H1 (cell line): Measurements from ENCODE around the gene NKD2. TPM values are rescaled to one million over a fixed set of nuclear protein-coding genes. Genes with fewer than 3 reads are reported as not detected.

ENCODE experiments used
- CTCF ChIA-PET: fragments of 300-600 bp; sonication (Branson Sonifier 250); formaldehyde crosslinking; loops from one replicate; lab custom pipeline; 2021; ENCODE audit not compliant: partially characterized antibody; lab: Charles Lee
- POLR2A ChIA-PET: fragments of 300-600 bp; sonication (Branson Sonifier 250); formaldehyde crosslinking; loops from one replicate; lab custom pipeline; 2021; ENCODE audit warnings: inconsistent platforms; ENCODE audit not compliant: partially characterized antibody; lab: Charles Lee
- DNase-seq, 2 experiments: peaks; one replicate each; pipeline versions ENCODE4 v3.0.0 to v3.0.0-alpha.2; 2010 to 2022; ENCODE audit warnings: low spot score in 2 of 2, low read depth in 1 of 2, mixed read lengths in 1 of 2
- FAIRE-seq: peaks from 2 replicates; lab custom pipeline; 2011; peaks lifted over from hg19 to GRCh38; lab: Jason Lieb, UNC
- H2AFZ ChIP-seq: 2 replicates; pipeline ENCODE4 v1.8.1; 2012; ENCODE audit warnings: low read length, inconsistent platforms
- H2AK5ac ChIP-seq: 2 replicates; pipeline ENCODE4 v1.6.1; 2013; ENCODE audit warnings: low read depth, low read length
- H2BK120ac ChIP-seq: replicated peaks from 2 replicates; pipeline ENCODE3; 2013; ENCODE audit warnings: low read depth, low read length, inconsistent platforms
- H2BK12ac ChIP-seq: 2 replicates; pipeline ENCODE4 v1.6.1; 2013; ENCODE audit warnings: low read depth, low read length
- H2BK15ac ChIP-seq: 2 replicates; pipeline ENCODE4 v1.6.1; 2013; ENCODE audit warnings: low read length
- H2BK20ac ChIP-seq: 2 replicates; pipeline ENCODE4 v1.6.1; 2013; ENCODE audit warnings: low read length
- H2BK5ac ChIP-seq: 2 replicates; pipeline ENCODE4 v1.6.1; 2013; ENCODE audit warnings: low read depth, low read length
- H3K14ac ChIP-seq: 2 replicates; pipeline ENCODE4 v1.6.1; 2013; ENCODE audit warnings: inconsistent platforms; ENCODE audit not compliant: insufficient read length
- H3K18ac ChIP-seq: 2 replicates; pipeline ENCODE4 v1.6.1; 2013; ENCODE audit warnings: low read length; ENCODE audit errors: extremely low read depth
- H3K23ac ChIP-seq: 2 replicates; pipeline ENCODE4 v1.6.1; 2013; ENCODE audit warnings: inconsistent platforms; ENCODE audit not compliant: insufficient read length
- H3K23me2 ChIP-seq: 2 replicates; pipeline ENCODE4 v1.6.1; 2013; ENCODE audit warnings: low read depth, low read length
- H3K27ac ChIP-seq: 2 replicates; pipeline ENCODE4 v1.6.1; 2011; ENCODE audit warnings: low read depth, low read length, inconsistent platforms
- H3K27me3 ChIP-seq, 4 experiments: replicated peaks in 1 of 4; 1 replicate in 1 of 4; 2 replicates in 3 of 4; pipeline versions ENCODE4 v1.6.1 to v1.8.1; 2011 to 2013; ENCODE audit warnings: low read length in 3 of 4, mild to moderate bottlenecking in 3 of 4, inconsistent platforms in 2 of 4, mixed read lengths in 2 of 4, moderate library complexity in 1 of 4; ENCODE audit not compliant: control insufficient read depth in 3 of 4, insufficient read depth in 3 of 4; ENCODE audit errors: extremely low read depth in 1 of 4
- H3K36me3 ChIP-seq, 4 experiments: 2 replicates each; pipeline versions ENCODE4 v1.6.1 to v1.8.1; 2011 to 2013; ENCODE audit warnings: mild to moderate bottlenecking in 4 of 4, low read length in 3 of 4, moderate library complexity in 2 of 4, control low read depth in 1 of 4, inconsistent platforms in 1 of 4; ENCODE audit not compliant: insufficient read depth in 4 of 4, control insufficient read depth in 2 of 4
- H3K4ac ChIP-seq: replicated peaks from 2 replicates; pipeline ENCODE3; 2013; ENCODE audit warnings: low read length, low read depth, mixed read lengths, inconsistent platforms; ENCODE audit not compliant: insufficient read length
- H3K4me1 ChIP-seq, 4 experiments: replicated peaks in 1 of 4; 1 replicate in 1 of 4; 2 replicates in 3 of 4; pipeline versions ENCODE4 v1.6.1 to v1.8.1; 2011 to 2013; ENCODE audit warnings: low read length in 3 of 4, inconsistent platforms in 2 of 4, mixed read lengths in 1 of 4; ENCODE audit not compliant: insufficient read depth in 4 of 4, control insufficient read depth in 3 of 4
- H3K4me2 ChIP-seq, 2 experiments: 2 replicates each; pipeline versions ENCODE4 v1.6.1 to v1.8.1; 2011 to 2013; ENCODE audit warnings: low read depth in 2 of 2, low read length in 2 of 2, control low read depth in 1 of 2, inconsistent platforms in 1 of 2, mild to moderate bottlenecking in 1 of 2; ENCODE audit not compliant: insufficient read depth in 1 of 2
- H3K4me3 ChIP-seq, 4 experiments: fragments of 200-600, 300-600 bp in 1 of 4; sonication (generic), shearing (Covaris generic), sonication (Bioruptor Twin) in 1 of 4; 2 replicates each; pipeline versions ENCODE4 v1.5.1 to v1.8.1; 2011 to 2016; ENCODE audit warnings: low read length in 4 of 4, low read depth in 3 of 4, control low read depth in 2 of 4, inconsistent platforms in 2 of 4, mild to moderate bottlenecking in 2 of 4, mixed read lengths in 1 of 4, moderate library complexity in 1 of 4; ENCODE audit not compliant: insufficient read depth in 2 of 4; ENCODE audit errors: extremely low read depth in 1 of 4
- H3K56ac ChIP-seq: replicated peaks from 2 replicates; pipeline ENCODE3; 2013; ENCODE audit warnings: low read depth, mild to moderate bottlenecking, mixed read lengths, low read length, inconsistent platforms; ENCODE audit not compliant: insufficient read length
- H3K79me1 ChIP-seq: 2 replicates; pipeline ENCODE4 v1.6.1; 2013; ENCODE audit warnings: low read depth, low read length, control low read depth
- H3K79me2 ChIP-seq, 2 experiments: 2 replicates each; pipeline versions ENCODE4 v1.6.1 to v1.8.1; 2012 to 2013; ENCODE audit warnings: low read length in 2 of 2, mild to moderate bottlenecking in 2 of 2, inconsistent platforms in 1 of 2; ENCODE audit not compliant: insufficient read depth in 2 of 2, control insufficient read depth in 1 of 2
- H3K9ac ChIP-seq, 4 experiments: replicated peaks in 1 of 4; 1 replicate in 1 of 4; 2 replicates in 3 of 4; pipeline versions ENCODE4 v1.6.1 to v1.8.1; 2011 to 2013; ENCODE audit warnings: low read depth in 3 of 4, low read length in 3 of 4, control low read depth in 2 of 4, mild to moderate bottlenecking in 2 of 4, moderate library complexity in 2 of 4, inconsistent platforms in 1 of 4; ENCODE audit errors: extremely low read depth in 1 of 4
- H3K9me3 ChIP-seq, 2 experiments: 2 replicates each; pipeline versions ENCODE4 v1.6.1 to v1.8.1; 2012 to 2013; ENCODE audit warnings: mild to moderate bottlenecking in 2 of 2, moderate library complexity in 2 of 2, control low read depth in 1 of 2, inconsistent platforms in 1 of 2, low read depth in 1 of 2, low read length in 1 of 2, mixed read lengths in 1 of 2; ENCODE audit not compliant: insufficient read depth in 2 of 2
- H4K20me1 ChIP-seq, 2 experiments: replicated peaks in 1 of 2; 2 replicates each; pipeline versions ENCODE3 to v1.8.1; 2011 to 2013; ENCODE audit warnings: inconsistent platforms in 2 of 2, low read length in 2 of 2, mild to moderate bottlenecking in 1 of 2; ENCODE audit not compliant: insufficient read depth in 2 of 2, control insufficient read depth in 1 of 2
- H4K5ac ChIP-seq: 2 replicates; pipeline ENCODE4 v1.6.1; 2013; ENCODE audit warnings: low read length, low read depth, mixed read lengths, inconsistent platforms; ENCODE audit not compliant: insufficient read length
- H4K8ac ChIP-seq: 2 replicates; pipeline ENCODE4 v1.8.0; 2013; ENCODE audit warnings: mild to moderate bottlenecking, moderate library complexity, low read length, inconsistent platforms; ENCODE audit not compliant: insufficient read depth; ENCODE audit errors: extremely low read depth
- H4K91ac ChIP-seq: replicated peaks from 2 replicates; pipeline ENCODE3; 2013; ENCODE audit warnings: low read length, mixed read lengths, inconsistent platforms; ENCODE audit not compliant: insufficient read length
- ATF2 ChIP-seq: IDR thresholded peaks from 2 replicates; pipeline ENCODE4 v1.6.1; 2012; ENCODE audit warnings: low read length, inconsistent platforms
- ATF3 ChIP-seq: IDR thresholded peaks from 2 replicates; pipeline ENCODE4 v1.6.1; 2011; ENCODE audit warnings: low read depth, mild to moderate bottlenecking, low read length; ENCODE audit not compliant: insufficient read depth
- SAP30 ChIP-seq: fragments of 300-600 bp; sonication (generic); IDR thresholded peaks from 2 replicates; pipeline ENCODE4 v1.7.1; 2012; ENCODE audit warnings: low read length, moderate library complexity, mild to moderate bottlenecking, inconsistent platforms; ENCODE audit not compliant: insufficient read depth, insufficient replicate concordance
- WGBS, 2 experiments: shearing (Covaris generic) in 1 of 2; methylation state at CpG; one replicate each; pipeline versions ENCODE4 v1.1.6 to v1.1.7; 2013 to 2015; ENCODE audit warnings: low lambda C conversion rate in 2 of 2, mixed read lengths in 2 of 2, inconsistent platforms in 1 of 2, low coverage in 1 of 2, missing lambda C conversion rate in 1 of 2; ENCODE audit not compliant: insufficient replicate concordance in 2 of 2, insufficient coverage in 1 of 2, insufficient read length in 1 of 2; ENCODE audit errors: extremely low coverage in 1 of 2, missing lambda C conversion rate in 1 of 2; 5-methylcytosine and 5-hydroxymethylcytosine counted together
- polyA plus RNA-seq, 7 experiments: library from polyadenylated mRNA; depleted of rRNA in 3 of 7; stranded (reverse) in 5 of 7; unstranded in 2 of 7; fragments of >200 nt in 5 of 7; fragments of 200-250 nt in 2 of 7; gene quantifications; 1 replicate in 5 of 7; 2 replicates in 1 of 7; 4 replicates in 1 of 7; pipeline versions ENCODE4 v1.2.1 to v1.2.3, GENCODE V29; 2011 to 2013; ENCODE audit warnings: missing spikeins in 2 of 7, mixed read lengths in 2 of 7
- total RNA-seq: library from RNA; stranded (reverse); fragmentation: NEBNext Ultra II Directional; extraction: Animal tissue kit (Norgen Biotek cat#: 25700); gene quantifications from 2 replicates; pipeline ENCODE4 v1.2.1, GENCODE V29; 2021

Gene NKD2
- total and polyA plus RNA-seq, 2 of the 8 experiments (the other 6 are each of a cell fraction or from before 2014, with no cell fraction given), result 5.5 to 7.9 TPM

- DNase-seq (no peak), FAIRE-seq (no peak)
- peaks cover 1% of the 10 kb centered on the region; the same call in 1 of the 2 replicates for H3K23me2 ChIP-seq
- peaks cover 0 to 2% of the 10 kb centered on the region in 2 experiments for H4K20me1 ChIP-seq
- no peak overlapping the region for H2BK15ac ChIP-seq
- H3K9me3 ChIP-seq, result no peaks in the 10 kb centered on the region
- no peak overlapping the region for H4K91ac ChIP-seq
- no peak overlapping the region for H3K4ac ChIP-seq
- H4K5ac ChIP-seq, result no peak overlapping the region
- POLR2A ChIA-PET, result interaction anchor here (1.1 to 1.3 kb wide), 2 partner anchors 44 to 80 kb away, joined by 3 to 4 read pairs; no protein-coding TSS in a partner anchor
- H2AK5ac ChIP-seq, result no peak overlapping the region
- H2BK120ac ChIP-seq, result no peak overlapping the region
- CTCF ChIA-PET, result interaction anchor here (1.0 to 2.2 kb wide), 8 partner anchors 14 to 133 kb away, joined by 3 to 10 read pairs (median 3); no protein-coding TSS in a partner anchor
- no peak overlapping the region; the same call in none of the 2 replicates for H4K8ac ChIP-seq
- H3K27ac ChIP-seq, result no peak overlapping the region; the same call in 1 of the 2 replicates
- no peak overlapping the region for H3K14ac ChIP-seq
- H2BK12ac ChIP-seq, result no peak overlapping the region
- peak overlapping the region; percentile 5; the same call in 1 of the 2 replicates for H2BK5ac ChIP-seq
- no peak overlapping the region for H3K4me2 ChIP-seq
- H3K4me3 ChIP-seq, result no peak overlapping the region
- no peak overlapping the region for H3K56ac ChIP-seq
- no peak overlapping the region for H2BK20ac ChIP-seq
- TF ChIP-seq ATF2, result no peak
- TF ChIP-seq ATF3, result no peak
- TF ChIP-seq SAP30, result no peak
- no peak overlapping the region for H3K9ac ChIP-seq
- WGBS, 2 experiments, result 92% methylated on average over 27 of the region's 29 CpGs; no CpG with 5 or more reads in 1 of the 2 experiments
- H3K23ac ChIP-seq, result no peak overlapping the region
- no peaks in the 10 kb centered on the region for H3K27me3 ChIP-seq
- no peak overlapping the region; the same call in 1 of the 2 replicates for H3K18ac ChIP-seq
- no peak overlapping the region for H2AFZ ChIP-seq
- no peaks in the 10 kb centered on the region for H3K79me2 ChIP-seq
- H3K79me1 ChIP-seq, result no peaks in the 10 kb centered on the region
- no peaks in the 10 kb centered on the region for H3K36me3 ChIP-seq
- peaks cover 0 to 3% (median 1%) of the 10 kb centered on the region in 4 experiments; a peak in 3 of 7 replicates for H3K4me1 ChIP-seq
These were observed 25.2 kb downstream of the NKD2 start for GRCh38 chr5:1033606-1034420.
